Kidney tubule cell (primary cell): ENCODE measurements around the gene CHRM4.
"Not testable (repeated sequence)": the region's sequence is repeated elsewhere in the genome, so short reads cannot be mapped to it uniquely, and the experiment has no call there.

Experiments used
- DNase-seq: peaks from one replicate; pipeline ENCODE4 v3.0.0-alpha.2; 2018; ENCODE audit warnings: low spot score

Gene CHRM4

DNA sequence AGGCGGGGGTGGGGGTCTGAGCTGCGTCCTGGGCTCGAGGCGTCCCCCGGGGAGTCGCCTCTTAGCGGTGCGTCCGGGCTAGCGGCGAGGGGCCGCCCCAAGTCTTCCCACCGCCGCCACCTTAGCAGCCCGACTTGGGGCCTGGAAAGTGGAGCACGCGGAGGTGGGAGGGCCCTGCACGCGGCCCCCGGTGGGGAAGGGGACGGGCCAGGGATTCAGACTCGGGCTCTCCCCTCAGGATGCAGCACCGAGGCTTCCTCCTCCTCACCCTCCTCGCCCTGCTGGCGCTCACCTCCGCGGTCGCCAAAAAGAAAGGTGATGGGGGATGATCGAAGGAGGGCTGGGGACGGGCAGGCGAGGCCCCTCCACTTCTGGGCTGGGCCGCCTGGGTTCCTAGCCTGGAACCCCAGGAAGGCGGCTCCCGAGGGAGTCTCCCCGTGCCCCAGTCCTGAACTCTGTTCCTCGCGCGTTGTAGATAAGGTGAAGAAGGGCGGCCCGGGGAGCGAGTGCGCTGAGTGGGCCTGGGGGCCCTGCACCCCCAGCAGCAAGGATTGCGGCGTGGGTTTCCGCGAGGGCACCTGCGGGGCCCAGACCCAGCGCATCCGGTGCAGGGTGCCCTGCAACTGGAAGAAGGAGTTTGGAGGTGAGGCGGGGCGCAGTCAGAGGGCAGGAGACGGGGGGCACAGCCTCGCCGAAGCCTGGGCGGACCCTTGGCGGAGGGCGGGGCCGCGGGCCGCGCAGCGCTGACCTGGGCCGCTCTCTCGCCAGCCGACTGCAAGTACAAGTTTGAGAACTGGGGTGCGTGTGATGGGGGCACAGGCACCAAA lies 9.5 kb downstream of the CHRM4 start:
- no peak for DNase-seq

DNA sequence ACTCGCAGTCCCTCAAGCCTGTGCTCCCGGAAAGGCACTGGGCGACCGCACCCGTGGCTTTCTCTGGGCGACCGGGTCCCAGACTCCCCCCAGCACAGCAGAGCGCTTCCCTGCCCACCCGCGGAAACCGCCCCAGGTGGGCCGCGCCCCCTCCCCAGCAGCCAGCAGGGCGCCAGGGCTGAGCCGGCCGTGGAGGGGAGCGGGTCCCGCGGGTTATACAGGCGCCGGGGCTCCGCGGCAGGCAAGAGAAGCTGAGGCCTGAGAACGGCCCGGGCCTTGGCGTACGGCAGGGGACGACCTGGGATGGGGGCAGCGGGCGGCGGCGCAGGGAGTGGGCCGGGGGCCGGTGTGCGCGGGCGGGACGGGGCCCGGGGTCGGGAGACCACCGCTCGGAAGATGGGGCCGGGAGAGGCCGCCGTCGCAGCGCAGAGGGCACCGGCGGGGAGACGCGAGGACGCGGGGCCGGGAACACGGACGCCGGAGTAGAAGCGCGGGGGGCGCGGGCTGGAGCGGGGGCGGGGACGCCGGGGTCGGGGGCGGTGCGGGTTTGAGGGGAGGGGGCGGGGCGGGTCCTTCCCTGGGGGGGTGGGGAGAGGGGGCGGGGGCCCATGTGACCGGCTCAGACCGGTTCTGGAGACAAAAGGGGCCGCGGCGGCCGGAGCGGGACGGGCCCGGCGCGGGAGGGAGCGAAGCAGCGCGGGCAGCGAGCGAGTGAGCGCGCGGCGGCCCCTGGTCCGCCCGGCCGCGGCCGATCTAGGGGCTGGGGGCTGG lies 10.3 kb downstream of the CHRM4 start, which contains the start of gene MDK:
MDK (plus strand) TSS at position 622 of the 771 bp plus-strand sequence. CDS start 389 bp downstream, outside the sequence.
- no peak for DNase-seq

GRCh38 chr11:46380340-46381047 lies 11.1 kb downstream of the CHRM4 start:
- DNase-seq: no peak

GRCh38 chr11:46379482-46380293 lies 11.9 kb downstream of the CHRM4 start:
- not testable (repeated sequence) for DNase-seq

GRCh38 chr11:46378811-46379481 lies 12.6 kb downstream of the CHRM4 start:
- no peak for DNase-seq

- no peak for DNase-seq
These were observed 13.3 kb downstream of the CHRM4 start for GRCh38 chr11:46378296-46378695.

- DNase-seq: no peak
These were observed 13.7 kb downstream of the CHRM4 start for GRCh38 chr11:46377831-46378230.

DNA sequence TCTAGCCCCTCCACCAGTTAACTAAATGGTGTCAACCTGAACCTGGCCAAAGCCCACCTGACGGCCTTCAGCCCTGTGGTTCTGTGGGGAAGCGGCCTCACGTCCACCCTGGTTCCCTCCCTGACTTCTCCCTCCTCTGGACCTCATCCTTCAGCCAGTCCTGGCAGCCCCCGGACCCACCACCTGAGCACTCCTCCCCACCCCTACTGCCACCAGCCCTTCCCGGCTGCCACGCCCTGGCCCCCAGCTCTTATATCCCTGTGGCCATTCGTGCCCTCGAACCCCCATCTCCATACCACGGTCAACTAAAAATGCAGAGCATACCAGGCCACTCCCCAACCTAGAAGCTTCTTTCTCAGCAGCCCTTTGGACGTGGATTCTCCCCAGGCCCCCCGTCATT lies 14.3 kb downstream of the CHRM4 start:
- DNase-seq: no peak

DNA sequence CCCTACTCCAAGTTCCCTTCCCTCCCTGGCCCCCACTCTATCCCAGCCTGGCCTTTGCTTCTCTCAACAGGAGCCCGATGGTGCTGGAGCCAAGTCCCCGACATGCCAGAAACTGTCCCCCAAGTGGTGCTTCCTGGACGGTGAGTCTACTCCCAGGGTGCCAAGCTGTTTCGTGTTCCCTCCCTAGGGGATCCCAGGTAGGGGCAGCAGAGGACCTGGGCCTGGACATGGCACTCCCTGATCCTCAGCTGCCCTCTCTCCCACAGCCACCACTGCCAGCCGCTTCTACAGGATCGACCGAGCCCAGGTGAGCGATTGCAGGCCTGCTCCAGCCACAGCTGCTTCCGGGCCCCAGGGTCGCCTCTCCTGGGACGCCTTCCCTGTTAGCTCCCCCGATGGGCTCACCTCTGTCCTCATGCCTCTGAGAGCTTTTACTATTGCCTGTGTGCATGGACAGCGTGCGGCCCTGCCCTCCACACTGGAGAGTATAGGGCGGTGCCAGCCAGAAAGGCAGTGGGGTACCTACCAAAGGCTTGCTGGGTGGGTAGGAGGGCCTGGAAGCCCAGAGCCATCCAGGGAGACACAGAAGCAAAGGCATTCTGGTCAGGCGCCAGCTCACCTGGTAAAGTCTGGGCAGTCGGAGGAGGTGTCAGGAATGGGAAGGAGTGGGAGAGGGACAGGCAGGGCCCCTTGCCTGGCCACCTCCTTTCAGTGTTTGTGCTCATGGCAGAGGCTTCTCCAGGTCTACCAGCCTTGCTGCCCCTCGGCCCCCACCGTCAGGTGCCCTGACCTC lies 15.1 kb downstream of the CHRM4 start:
- DNase-seq: no peak

GRCh38 chr11:46375392-46376101 lies 16.0 kb downstream of the CHRM4 start:
- DNase-seq: no peak

GRCh38 chr11:46374815-46375214 lies 16.8 kb downstream of the CHRM4 start:
- DNase-seq: no peak

GRCh38 chr11:46373787-46374740 lies 17.5 kb downstream of the CHRM4 start:
- no peak for DNase-seq

DNA sequence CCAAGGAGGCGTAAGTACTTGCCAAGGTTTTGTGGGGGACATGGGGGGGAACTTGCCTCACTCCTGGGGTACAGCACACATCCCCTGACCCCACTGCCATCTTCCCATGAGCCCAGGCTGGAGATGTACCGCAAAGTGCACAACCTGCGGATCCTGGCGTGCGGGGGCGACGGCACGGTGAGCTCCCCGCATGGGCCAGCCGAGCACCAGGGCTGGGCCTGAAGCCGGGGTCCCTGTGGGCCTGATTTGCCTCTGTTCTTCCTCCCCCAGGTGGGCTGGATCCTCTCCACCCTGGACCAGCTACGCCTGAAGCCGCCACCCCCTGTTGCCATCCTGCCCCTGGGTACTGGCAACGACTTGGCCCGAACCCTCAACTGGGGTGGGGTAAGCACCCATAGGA lies 19.1 kb downstream of the CHRM4 start:
- not testable (repeated sequence) for DNase-seq

DNA sequence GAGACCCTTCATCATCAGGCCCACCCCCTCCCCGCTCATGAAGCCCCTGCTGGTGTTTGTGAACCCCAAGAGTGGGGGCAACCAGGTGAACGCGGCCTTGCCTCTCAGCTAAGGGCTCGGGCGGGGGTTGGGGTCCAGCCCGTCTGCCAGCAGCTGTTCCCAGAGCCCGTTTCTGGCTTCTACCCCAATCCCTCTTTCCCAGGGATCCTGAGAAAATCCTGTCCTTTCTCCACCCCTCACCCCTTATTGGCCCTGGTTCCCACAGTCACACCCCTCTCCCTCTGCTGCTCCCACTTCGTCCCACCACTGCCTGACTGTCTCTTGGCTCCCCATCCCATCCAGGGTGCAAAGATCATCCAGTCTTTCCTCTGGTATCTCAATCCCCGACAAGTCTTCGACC lies 19.5 kb downstream of the CHRM4 start:
- no peak for DNase-seq

GRCh38 chr11:46371262-46371661 lies 20.3 kb downstream of the CHRM4 start:
- DNase-seq: not testable (repeated sequence)

DNA sequence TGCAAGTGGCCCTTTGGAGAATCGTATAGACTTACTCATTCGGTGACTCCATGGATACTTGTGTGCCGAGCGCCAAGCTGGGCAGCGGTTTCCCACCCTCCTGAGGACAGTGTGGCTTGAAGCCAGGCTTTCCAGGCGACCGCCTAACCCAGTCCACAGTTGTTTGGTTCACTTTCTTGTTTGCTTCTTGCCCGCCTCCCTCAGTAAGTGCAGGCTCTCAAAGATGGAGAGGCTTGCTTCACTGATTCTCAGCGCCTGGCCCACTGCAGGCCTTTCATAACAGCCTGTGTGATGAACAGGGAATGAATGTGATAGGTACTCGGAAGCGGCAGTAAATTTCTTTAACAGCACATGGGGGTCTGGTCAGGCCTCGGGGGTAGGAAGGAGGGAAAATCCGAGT lies 21.3 kb downstream of the CHRM4 start:
- no peak for DNase-seq

DNA sequence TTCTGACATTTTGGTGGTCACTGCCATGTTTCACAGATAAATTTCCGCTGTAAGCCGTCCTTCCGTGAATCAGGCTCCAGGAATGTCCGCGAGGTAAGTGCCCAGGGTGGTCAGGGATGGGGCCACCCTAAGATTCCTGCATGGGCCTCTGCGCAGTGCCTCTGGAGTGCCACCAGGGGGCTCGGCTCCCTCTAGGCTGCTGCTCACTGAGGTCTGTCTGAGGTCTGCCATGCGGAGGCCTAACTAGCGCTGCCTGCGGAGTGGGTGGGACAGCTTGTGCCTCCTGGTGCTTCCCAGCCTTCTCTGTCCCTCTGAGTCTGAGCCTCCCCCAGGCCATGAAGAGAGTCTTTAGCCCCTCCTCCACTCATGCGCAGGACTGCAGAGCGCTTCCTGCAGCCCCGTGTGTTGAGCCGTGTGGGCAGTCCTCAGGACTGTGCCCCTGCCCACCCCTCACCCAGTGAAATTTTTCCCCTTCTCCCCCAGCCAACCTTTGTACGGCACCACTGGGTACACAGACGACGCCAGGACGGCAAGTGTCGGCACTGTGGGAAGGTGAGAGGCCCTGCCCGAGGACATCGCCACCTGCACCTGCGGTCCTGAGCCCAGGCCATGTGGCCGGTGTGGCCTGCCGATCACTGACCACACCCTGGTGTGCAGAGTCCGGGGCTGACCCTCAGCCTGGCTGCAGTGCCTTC lies 22.0 kb downstream of the CHRM4 start:
- peak; percentile 73 for DNase-seq

GRCh38 chr11:46367916-46368267 lies 23.7 kb downstream of the CHRM4 start:
- no peak for DNase-seq
